GM21737 (cell line): ENCODE data around the gene LTK.

Experiments
- ATAC-seq: cut with Tn5 transposase; IDR thresholded peaks from one replicate; pipeline ENCODE4 v1.9.1; 2021; ENCODE audit warnings: mild to moderate bottlenecking, moderate library complexity; ENCODE audit not compliant: unreplicated experiment

Gene LTK

DNA sequence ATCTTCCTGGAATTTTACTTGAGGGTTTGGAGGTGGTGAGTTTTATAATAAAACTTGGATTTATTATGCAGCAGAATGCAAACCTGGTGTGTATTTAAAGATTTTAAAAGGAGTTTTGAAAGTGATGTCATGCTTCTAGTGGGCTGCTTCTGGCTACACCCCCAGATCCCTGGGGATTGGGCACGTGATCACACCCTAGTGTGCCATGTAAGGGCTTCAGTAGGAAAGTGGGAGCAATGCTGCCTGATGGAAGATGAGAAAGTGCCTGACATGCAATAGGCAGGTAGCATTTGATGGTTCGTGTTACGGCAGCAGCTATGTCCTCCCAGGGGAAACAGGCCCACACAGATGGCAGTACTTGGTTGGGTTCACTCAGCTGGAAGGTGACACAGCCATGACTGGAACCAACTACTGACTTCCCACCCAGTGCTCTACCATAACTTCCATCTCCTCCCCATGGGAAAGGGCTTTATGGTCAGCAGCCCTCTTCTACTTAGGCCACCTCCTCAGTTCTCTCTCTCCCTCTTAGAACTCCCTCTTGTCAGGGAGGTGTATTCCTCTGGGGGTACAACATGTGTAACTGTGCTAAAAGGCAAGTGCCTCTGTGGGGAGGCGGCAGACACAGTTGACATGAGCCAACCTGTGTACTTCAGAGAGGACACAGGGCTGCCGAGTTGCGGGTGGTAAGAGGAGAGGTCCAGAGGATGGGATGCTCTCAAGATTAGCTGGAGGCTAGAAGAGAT, 14.3 kb downstream of the LTK start:
- no peak for ATAC-seq

DNA sequence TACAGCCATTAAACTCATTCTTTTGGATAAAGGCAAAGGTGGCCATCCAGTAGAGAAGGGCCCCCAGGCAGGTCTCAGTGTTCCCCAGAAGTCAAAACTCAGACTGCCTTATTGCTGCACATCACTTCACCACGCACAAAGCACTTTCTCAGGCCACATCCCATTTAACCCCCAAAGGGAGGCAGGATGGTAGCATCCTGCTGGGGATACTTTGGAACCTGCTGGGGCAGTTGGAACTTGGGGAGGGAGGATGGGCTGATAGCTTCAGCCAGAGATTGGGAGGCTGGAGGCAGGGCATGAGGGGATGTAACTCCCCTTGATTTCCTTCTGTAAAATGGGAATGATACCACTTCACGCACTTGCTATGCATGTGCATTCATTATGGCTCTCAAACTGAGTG, 15.0 kb downstream of the LTK start:
- ATAC-seq: no peak

DNA sequence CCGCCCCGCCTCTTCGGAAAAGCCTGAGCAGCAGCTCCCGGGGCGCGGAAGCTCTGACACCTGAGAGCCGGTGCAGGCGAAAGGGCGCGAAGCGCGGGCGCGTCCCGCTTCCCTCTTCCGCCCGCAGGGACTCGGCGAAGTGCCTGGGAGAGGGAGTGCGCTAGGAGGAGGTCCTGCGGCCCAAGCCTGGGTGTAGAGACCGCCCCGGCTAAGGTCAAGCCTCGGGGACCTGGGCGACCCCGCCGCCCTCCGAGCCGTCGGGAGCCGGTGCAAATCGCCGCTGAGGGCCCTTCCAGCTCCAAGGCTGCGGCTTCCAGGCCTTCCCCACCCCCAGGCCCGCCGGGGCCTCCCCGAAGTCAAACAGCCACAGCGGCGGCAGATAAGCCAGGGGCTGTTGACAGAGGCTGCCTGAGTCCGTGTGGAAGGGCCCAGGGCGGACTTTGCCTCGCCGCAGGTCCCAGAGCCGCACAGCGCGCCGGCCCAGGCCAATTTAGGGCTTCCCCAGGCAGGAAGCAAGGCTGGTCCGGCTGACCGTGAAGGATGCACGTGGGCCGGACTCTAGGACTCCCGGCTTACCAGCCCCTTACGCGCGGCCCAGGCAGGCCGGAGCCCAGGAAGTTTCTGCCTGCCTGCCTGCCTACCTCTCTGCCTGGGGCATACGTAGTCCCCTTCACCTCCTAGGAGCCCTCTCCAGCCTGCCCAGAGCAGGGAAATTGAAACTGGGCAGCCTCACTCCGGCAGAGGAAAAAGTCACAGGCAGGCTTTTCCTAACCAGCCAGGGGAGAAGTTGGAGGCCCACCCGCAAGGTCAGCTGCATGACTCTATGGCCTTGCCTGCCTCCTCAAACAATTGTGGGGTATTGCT, 17.7 kb downstream of the LTK start:
- ATAC-seq: no peak

DNA sequence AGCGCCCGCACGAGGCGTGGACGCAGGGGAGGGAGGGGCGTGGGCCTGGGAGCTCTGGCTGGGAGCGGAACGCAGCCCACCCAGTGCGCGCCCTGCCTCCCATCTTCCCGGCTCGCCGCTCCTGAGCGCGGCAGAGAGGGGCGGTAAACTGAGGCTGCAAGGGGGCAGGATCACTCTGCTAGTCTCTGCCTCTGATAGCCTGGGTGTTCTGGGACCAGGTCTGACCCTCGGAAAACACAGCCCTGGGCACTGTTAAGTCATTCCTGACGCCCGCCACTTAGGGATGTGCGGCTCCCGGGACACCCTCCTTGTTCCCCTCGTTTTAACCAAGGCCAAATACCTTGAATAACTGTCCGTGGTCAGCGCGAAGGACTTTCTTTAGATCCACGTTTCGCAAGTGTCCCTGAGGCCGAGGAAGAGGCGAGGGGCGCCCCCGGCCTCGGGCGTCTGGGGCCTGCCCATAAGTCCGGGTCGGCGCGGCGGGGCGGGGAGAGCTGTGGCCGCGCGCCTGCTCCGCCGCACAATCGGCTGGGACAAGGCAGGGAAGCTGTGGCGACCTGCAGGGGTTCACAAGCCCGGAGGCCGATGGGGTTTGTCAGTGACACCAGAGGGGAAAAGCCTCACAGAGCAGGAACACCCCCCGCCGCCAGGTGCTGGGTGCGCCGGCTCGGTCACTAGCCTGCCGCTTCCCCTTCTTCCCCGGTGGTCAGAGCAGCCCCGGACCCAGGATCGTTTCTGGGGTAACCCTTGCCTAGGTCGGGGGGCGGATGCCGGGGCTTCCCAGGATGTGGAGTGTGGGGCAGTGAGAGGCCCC, 18.5 kb downstream of the LTK start:
- no peak for ATAC-seq

DNA sequence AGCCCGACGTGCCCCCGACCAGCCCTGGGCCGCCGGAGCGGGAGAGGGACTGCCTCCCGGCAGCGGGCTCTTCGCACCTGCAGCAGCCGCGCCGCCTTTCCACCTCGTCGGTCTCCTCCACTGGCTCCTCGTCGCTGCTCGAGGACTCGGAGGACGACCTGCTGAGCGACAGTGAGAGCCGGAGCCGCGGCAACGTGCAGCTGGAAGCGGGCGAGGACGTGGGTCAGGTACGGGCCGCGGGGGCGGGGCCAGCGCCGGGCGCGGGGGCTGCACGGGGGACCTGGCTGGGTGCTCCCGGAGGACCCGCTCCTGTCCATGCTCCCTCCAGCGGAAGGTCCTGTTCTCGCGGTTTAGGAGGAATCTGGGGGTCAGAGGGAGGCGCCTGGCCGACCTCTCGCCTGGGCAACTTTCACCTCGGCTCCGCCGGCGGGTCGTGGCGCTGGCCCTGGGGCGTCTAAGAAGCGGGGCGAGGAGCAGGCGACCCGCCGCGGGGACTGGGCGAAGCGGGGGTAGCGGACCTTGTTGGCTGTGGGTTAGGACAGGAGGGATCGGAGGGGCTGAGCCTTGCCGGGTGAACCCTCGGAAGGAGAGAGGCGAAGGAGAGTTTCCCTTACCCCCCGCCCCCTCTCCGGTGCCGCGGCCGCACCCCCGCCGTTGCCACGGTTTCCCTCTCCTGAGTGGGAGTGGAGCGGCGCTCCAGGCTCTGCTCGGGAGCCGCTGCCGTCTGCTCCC, 19.3 kb downstream of the LTK start:
- peak; percentile 16 for ATAC-seq

DNA sequence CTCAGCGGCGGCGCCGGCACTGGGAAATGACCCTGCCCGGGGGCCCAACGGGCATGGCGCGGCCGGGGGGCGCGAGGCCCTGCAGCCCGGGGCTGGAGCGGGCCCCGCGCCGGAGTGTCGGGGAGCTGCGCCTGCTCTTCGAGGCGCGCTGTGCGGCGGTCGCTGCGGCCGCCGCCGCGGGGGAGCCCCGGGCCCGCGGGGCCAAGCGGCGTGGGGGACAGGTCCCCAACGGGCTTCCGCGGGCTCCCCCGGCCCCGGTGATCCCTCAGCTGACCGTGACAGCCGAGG, 19.8 kb downstream of the LTK start:
- ATAC-seq: no peak

DNA sequence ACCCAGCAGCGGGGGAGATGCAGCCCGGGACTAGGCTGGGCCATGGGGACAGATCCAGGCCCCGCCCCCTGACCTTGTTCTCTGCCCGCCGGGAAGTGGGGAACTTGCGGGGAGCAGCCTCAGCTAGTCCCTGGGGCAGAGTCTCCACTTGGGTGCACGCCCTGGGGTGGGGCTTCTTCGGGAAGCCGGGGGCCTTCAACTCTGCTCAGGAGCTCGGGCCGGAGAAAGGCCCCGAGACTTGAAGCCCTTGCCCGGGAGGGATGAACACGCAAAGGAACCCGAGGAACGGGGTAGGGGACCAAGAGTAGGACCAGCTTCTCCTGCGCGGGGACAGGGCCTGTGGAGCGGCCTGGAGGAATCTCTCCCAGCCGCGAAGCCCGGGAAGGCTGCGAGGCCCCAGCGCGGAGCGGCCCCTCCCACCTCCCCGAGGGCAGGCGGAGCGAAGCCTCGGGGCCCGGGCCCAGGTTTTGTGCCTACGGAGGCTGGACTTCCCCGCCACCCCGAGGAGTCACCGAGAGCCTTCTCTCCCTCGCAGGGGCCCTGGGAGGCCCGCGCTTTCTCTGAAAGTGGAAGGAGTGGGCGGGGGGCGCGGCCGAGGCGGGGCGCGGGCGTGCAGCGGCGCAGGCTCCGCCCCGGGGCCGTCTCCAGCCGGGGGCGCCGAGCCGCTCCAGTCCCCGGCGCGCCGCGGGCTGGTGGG, 20.3 kb downstream of the LTK start, which contains the start of gene ITPKA:
ITPKA (plus strand) TSS at position 670 of the 697 bp plus-strand sequence. CDS start 54 bp downstream, outside the sequence.
- peak; percentile 59 for ATAC-seq

DNA sequence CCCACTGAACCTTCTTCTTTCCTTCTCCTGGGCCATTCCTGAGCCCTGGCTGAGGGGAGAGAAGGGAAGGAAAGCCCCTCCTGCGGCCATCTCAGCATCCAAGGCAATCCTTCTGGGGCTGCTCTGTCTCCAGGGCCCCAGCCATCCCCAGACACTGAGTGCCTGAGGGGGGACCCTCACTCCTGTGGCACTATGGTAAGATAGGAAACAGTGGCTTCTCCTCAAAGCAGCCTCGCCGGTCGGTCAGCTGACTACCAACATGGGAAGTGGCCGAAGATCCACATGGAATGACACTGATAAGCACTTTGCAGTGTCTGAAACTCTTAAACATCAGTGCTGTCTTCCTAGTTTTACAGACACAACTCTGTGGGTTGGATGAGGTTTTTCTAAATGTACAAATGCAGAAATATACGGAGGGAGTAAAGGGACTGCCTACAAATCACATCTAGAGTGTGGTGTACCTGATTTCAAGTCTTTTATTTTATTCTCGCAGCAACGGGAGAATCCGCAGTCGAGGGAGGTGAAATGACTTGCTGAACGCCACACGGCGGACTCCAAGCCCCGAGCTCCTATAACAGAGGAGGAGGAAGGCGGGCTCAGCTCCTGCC, 20.9 kb downstream of the LTK start:
- no peak for ATAC-seq

DNA sequence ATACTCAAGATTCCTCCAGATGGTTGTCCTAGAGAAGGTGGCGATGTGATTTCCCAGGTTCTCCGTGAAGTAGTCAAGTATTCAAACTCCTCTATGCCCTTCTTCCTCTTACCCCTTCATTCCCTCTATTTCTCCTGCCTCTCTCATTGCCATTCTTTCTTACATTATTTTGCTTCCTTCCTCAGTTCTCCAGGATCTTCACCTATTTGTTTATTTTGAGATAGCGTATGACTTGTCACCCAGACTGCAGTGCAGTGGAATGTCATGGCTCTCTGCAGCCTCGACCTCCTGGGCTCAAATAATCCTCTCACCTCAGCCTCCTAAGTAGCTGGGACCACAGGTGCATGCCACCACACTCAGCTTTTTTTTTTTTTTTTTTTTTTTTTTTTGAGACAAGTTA, 21.7 kb downstream of the LTK start:
- no peak for ATAC-seq

DNA sequence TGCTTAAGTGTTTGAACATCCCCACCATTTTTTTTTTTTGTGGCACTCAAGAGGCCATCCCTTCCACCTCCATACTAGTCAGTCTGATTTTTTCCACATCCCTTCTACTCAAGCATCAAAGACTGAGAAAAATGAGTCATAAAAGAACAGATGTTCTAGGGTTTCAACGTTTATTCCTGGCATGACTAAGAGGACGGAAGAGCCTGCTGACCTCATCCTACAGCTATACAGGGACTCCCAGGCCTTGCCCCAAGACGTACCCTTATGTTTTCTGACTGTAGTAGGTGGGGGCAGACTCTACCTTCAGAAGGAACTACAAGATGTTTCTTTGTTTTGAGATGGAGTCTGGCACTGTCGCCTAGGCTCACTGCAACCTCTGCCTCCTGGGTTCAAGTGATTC, 23.3 kb downstream of the LTK start:
- ATAC-seq: no peak

DNA sequence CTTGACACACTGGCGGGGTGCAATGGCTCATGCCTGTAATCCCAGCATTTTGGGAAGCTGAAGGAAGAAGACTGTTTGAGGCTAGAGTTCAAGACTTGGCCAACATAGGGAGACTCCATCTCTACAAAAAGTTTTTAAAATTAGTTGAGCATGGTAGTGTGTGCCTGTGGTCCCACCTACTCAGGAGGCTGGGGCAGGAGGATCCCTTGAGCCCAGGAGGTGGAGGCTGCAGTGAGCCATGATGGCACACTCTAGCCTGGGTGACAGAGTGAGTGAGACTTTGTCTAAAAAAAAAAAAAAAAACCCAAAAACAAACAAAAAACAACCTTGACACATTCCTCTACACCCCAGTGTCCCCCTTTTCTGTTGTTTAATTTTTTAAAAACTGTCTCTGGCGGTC, 24.0 kb downstream of the LTK start:
- no peak for ATAC-seq

DNA sequence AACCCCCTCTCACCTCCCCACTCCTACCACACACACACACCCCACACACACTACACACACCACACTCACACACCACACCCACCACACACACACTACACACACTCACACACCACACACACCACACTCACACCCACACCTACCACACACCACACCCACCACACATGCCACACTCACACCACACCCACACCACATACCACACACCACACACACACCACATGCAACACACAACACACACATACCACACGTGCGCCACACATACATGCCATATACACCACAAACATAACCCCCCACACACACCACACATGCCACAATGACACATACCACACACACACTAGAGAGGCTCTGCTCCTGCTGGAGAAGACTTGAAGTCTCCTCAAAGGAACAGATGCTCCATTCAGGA, 25.8 kb downstream of the LTK start:
- ATAC-seq: no peak

DNA sequence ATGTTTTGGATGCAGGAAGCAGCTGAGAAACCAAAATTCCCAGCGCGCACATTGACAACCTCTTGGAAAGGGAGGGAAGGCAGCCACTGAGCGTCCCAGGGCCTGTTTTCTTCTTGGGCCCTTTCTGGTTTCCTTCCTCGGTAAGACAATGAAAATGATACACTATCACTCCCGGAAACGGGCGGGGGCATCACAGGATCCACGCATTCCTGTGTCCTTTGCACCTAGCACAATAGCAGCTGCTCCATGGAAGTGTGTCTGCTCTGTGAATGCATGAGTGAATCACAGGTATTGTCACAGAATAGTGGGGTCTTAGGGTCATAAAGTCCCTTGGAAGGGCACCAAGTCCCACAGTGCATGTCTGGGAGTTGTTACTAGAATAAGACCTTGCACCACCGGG, 26.2 kb downstream of the LTK start:
- ATAC-seq: no peak

DNA sequence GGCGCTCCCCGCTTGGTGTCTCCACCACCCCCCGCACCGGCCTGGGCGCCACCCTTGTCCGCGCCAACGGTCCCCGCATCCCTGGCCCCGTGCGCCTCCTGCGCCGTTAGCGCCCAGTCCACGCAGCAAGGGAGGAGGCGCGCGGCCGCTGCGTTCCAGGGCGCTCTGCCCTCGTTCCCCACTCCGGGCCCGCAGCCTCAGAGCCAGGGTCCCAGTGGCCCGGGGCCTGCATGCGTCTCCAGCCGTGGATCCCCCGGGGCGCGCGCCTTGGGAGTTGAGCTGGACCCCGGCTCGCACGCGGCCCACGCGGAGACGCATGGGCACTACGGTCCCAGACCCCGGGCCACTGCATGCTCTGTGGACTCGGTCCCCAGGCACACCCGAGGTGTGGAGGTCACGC, 27.3 kb downstream of the LTK start:
- ATAC-seq: no peak

DNA sequence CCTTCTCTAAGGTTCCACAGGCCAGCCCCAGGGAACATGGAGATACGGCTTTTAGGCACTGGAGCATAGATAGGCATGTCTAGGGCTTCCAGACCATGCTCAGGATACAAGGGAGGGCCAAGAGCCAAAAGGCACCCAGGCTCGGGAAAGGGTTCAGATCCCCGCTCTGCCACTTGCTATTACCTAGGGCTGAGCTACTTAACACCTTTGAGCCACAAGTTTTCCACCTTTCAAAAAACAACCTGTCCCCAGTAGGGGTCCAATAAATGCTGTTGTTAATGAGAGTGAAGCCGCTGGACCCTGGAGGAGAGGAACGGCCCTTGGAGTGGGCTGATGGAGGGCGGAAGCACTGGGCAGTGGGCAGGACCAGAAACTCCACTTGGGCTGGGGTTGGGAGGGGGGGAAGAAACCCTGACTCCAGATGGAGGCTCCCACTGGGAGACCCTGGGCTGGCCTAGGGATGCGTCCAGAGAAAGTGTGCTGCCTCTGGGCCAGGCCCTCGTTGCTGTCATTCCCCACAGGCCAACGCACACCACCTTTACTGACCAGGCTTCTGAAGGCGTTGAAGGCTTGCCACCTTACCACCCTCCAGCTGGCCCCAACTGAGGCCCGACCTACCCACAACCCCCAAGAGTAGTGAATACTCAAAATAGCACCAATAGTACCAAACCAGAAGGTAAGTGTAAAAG, 28.5 kb downstream of the LTK start:
- ATAC-seq: no peak

DNA sequence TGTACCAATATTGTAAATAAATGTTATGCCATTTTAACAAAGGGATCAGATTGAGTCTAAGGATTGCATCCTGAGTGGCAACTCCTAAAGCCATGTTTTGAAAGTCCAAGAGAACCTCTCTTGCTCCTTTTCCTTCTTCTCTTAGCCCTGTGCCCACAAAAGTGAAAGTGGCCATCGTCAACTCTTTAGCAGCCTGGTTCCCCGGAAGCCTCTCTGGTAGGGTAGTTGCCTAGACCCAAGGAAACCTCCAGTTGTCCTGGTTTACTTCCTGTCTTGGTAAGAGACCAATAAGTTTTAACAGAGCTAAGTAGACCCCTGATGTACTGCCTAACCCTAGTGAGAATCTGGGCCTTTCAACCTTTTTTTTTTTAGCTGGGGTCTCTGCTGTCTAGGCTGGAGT, 30.1 kb downstream of the LTK start:
- no peak for ATAC-seq

DNA sequence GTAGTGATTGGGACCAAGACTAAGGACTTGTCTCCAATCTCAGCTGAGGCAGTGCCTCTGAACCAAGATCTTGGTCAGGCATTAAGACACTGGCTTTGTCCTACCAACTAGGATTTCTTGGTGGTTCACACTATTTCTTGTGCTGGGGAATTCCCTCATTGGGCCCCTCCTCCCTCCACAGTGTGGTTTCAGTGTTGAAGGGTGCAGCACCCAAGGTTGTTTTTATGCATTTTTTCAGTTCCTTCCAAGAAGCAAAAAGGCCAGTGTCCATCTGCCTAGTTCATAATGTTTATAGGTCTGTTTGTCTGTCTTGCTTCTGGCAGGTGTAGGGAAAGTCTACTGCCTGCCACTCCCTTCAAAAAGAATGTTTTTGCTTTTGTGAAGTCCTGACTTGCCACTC, 30.5 kb downstream of the LTK start:
- ATAC-seq: peak; percentile 61

DNA sequence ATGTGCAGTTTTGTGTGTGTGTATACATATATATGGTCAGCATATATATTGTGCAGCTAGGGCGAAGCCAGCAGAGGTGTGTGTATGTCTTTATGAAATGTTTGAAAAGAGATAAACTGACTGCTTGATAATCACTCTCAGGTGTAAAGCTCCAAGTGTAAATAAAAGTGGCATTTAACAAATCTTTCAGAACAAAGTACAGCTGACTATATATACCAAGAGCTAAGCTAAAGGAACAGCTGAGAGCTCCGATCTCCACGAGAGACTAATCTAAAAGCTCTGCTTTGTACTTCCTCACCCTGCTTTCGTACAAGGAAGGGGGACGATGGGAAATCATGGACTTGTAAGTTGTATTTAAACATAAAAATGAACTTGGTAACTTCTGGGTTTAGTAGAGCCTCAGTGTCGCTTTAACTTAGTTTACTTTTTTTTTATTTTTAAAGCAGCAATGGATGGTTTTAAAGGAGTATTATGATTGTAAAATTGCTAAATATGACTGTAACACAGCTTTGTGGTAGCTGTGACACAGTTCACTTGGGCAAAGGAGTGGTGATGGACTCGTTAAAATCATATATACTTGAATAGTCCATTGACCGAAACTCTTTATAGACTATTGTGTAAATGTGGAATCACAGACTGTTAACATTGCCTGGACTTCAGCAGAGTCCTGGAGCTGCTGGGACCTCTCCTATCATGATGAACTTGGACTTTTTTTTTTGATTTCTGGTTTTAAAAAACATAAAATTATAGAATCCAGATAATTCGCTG, 31.3 kb downstream of the LTK start:
- ATAC-seq: no peak
